ENCODE results near the gene LRRFIP1. TPM values are rescaled to one million over a fixed set of nuclear protein-coding genes. Genes with fewer than 3 reads are reported as not detected.

Gene LRRFIP1
- total and polyA plus RNA-seq, 2 of the 13 experiments (the other 11 are each of a cell fraction or from before 2014, with no cell fraction given), result 15.9 to 40.5 TPM

DNA sequence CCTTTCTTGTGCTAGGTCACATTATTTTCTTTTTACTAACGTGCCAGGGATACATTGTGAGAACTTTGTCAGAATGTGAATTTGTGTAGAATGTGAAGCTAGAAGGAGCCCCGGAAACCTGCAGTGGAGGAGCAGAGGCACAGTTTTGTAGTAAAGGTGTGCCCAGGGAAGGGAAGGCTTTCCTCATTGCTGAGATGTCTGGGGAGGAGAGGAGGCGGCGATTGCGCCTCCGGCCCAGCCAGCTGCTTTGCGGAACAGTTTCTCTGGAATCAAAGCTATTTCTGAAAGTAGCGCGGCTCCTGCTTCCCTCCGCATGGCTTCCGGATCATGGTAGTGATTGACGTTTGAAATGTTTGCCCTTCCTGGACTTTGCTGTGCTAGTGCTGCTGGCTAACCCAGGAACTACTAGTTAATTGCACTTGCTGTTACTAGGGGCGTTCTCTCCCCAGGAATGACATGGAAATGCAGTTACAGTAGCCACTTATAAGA lies 88.1 kb downstream of the LRRFIP1 start (continued):
- TF ChIP-seq ZFP82 (CRISPR knock-in tag; IDR thresholded peaks at IDR 0.05; ENCODE audit: borderline replicate concordance) (no peak), NR2F2 (IDR thresholded peaks at IDR 0.05; ENCODE audit: borderline replicate concordance, low read depth) (no peak), ZNF282 (IDR thresholded peaks at IDR 0.05; ENCODE audit: partially characterized antibody) (no peak), ZNF879 (CRISPR knock-in tag; IDR thresholded peaks at IDR 0.05) (no peak), SMAD9 (CRISPR knock-in tag; IDR thresholded peaks at IDR 0.05) (no peak), ZNF501 (CRISPR knock-in tag; IDR thresholded peaks at IDR 0.05) (peak; percentile 68; the same call in 1 of the 2 replicates), ZNF251 (CRISPR knock-in tag; IDR thresholded peaks at IDR 0.05) (no peak), ZSCAN22 (CRISPR knock-in tag; IDR thresholded peaks at IDR 0.05) (no peak), ZFP36L1 (CRISPR knock-in tag; IDR thresholded peaks at IDR 0.05) (no peak), HCFC1 (IDR thresholded peaks at IDR 0.05; ENCODE audit: low read depth, low read length) (no peak), ZNF589 (CRISPR knock-in tag; conservative IDR thresholded peaks at IDR 0.05) (no peak), ZFP41 (CRISPR knock-in tag; IDR thresholded peaks at IDR 0.05; ENCODE audit: borderline replicate concordance) (no peak), TCF12 (IDR thresholded peaks at IDR 0.05) (no peak), TCF12 (CRISPR knock-in tag; IDR thresholded peaks at IDR 0.05) (no peak), ATAD3A (CRISPR knock-in tag; IDR thresholded peaks at IDR 0.05) (no peak), PAX8 (CRISPR knock-in tag; IDR thresholded peaks at IDR 0.05; ENCODE audit: borderline replicate concordance) (0 out of 2 replicates have a peak, but pooled peaks have one; percentile 30), ZNF317 (CRISPR knock-in tag; IDR thresholded peaks at IDR 0.05) (no peak), ZNF230 (CRISPR knock-in tag; IDR thresholded peaks at IDR 0.05) (no peak), AGO1 (IDR thresholded peaks at IDR 0.05; ENCODE audit: low read depth, low read length, poor library complexity, severe bottlenecking) (no peak)
- TF ChIP-seq, protein P1, sequence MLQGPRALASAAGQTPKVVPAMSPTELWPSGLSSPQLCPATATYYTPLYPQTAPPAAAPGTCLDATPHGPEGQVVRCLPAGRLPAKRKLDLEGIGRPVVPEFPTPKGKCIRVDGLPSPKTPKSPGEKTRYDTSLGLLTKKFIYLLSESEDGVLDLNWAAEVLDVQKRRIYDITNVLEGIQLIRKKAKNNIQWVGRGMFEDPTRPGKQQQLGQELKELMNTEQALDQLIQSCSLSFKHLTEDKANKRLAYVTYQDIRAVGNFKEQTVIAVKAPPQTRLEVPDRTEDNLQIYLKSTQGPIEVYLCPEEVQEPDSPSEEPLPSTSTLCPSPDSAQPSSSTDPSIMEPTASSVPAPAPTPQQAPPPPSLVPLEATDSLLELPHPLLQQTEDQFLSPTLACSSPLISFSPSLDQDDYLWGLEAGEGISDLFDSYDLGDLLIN (CRISPR knock-in tag; IDR thresholded peaks at IDR 0.05; ENCODE audit: borderline replicate concordance), result no peak
- TF ChIP-seq, protein P2, sequence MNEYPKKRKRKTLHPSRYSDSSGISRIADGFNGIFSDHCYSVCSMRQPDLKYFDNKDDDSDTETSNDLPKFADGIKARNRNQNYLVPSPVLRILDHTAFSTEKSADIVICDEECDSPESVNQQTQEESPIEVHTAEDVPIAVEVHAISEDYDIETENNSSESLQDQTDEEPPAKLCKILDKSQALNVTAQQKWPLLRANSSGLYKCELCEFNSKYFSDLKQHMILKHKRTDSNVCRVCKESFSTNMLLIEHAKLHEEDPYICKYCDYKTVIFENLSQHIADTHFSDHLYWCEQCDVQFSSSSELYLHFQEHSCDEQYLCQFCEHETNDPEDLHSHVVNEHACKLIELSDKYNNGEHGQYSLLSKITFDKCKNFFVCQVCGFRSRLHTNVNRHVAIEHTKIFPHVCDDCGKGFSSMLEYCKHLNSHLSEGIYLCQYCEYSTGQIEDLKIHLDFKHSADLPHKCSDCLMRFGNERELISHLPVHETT (CRISPR knock-in tag; conservative IDR thresholded peaks at IDR 0.05), result no peak
- TF ChIP-seq, protein P3, sequence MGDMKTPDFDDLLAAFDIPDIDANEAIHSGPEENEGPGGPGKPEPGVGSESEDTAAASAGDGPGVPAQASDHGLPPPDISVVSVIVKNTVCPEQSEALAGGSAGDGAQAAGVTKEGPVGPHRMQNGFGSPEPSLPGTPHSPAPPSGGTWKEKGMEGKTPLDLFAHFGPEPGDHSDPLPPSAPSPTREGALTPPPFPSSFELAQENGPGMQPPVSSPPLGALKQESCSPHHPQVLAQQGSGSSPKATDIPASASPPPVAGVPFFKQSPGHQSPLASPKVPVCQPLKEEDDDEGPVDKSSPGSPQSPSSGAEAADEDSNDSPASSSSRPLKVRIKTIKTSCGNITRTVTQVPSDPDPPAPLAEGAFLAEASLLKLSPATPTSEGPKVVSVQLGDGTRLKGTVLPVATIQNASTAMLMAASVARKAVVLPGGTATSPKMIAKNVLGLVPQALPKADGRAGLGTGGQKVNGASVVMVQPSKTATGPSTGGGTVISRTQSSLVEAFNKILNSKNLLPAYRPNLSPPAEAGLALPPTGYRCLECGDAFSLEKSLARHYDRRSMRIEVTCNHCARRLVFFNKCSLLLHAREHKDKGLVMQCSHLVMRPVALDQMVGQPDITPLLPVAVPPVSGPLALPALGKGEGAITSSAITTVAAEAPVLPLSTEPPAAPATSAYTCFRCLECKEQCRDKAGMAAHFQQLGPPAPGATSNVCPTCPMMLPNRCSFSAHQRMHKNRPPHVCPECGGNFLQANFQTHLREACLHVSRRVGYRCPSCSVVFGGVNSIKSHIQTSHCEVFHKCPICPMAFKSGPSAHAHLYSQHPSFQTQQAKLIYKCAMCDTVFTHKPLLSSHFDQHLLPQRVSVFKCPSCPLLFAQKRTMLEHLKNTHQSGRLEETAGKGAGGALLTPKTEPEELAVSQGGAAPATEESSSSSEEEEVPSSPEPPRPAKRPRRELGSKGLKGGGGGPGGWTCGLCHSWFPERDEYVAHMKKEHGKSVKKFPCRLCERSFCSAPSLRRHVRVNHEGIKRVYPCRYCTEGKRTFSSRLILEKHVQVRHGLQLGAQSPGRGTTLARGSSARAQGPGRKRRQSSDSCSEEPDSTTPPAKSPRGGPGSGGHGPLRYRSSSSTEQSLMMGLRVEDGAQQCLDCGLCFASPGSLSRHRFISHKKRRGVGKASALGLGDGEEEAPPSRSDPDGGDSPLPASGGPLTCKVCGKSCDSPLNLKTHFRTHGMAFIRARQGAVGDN (CRISPR knock-in tag; IDR thresholded peaks at IDR 0.05), result peak; percentile 79
- TF ChIP-seq, protein P4, sequence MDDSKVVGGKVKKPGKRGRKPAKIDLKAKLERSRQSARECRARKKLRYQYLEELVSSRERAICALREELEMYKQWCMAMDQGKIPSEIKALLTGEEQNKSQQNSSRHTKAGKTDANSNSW (CRISPR knock-in tag; IDR thresholded peaks at IDR 0.05; ENCODE audit: borderline replicate concordance), result no peak

All from HepG2 (cell line).